Liver (tissue), 9 donors: ENCODE data around the gene GBX2. TPM values are rescaled to one million over a fixed set of nuclear protein-coding genes. Genes with fewer than 3 reads are reported as not detected.

Experiments
- DNase-seq: peaks from one replicate; pipeline ENCODE4 v3.0.0-alpha.2; 2017; ENCODE audit warnings: low spot score
- H3K27ac ChIP-seq, 2 donors: one replicate each; pipeline ENCODE4 v1.7.0; 2013; ENCODE audit warnings: inconsistent platforms in 2 of 2, low read length in 2 of 2, control low read depth in 1 of 2, low read depth in 1 of 2, mild to moderate bottlenecking in 1 of 2
- H3K27me3 ChIP-seq, 4 donors: one replicate each; pipeline versions ENCODE4 v1.6.1 to v1.7.0; 2013; ENCODE audit warnings: low read length in 3 of 4, inconsistent platforms in 1 of 4, mild to moderate bottlenecking in 1 of 4, moderate library complexity in 1 of 4; ENCODE audit not compliant: control insufficient read depth in 4 of 4, insufficient read depth in 4 of 4
- H3K36me3 ChIP-seq, 4 donors: one replicate each; pipeline versions ENCODE4 v1.6.1 to v1.7.0; 2013; ENCODE audit warnings: low read length in 3 of 4, mild to moderate bottlenecking in 3 of 4, low read depth in 1 of 4, moderate library complexity in 1 of 4; ENCODE audit not compliant: control insufficient read depth in 4 of 4, insufficient read depth in 3 of 4
- H3K4me1 ChIP-seq, 4 donors: one replicate each; pipeline versions ENCODE4 v1.6.1 to v1.7.0; 2013; ENCODE audit warnings: low read length in 3 of 4, mild to moderate bottlenecking in 3 of 4, moderate library complexity in 1 of 4; ENCODE audit not compliant: control insufficient read depth in 4 of 4, insufficient read depth in 4 of 4
- H3K4me3 ChIP-seq, 3 donors: one replicate each; pipeline versions ENCODE4 v1.6.1 to v1.7.0; 2013; ENCODE audit warnings: low read length in 3 of 3, control low read depth in 1 of 3, low read depth in 1 of 3, mild to moderate bottlenecking in 1 of 3
- H3K9ac ChIP-seq, 2 donors: one replicate each; pipeline ENCODE4 v1.7.0; 2013; ENCODE audit warnings: low read length in 2 of 2, mild to moderate bottlenecking in 2 of 2, moderate library complexity in 2 of 2, control low read depth in 1 of 2, low read depth in 1 of 2
- H3K9me3 ChIP-seq, 4 donors: one replicate each; pipeline versions ENCODE4 v1.6.1 to v1.7.0; 2013; ENCODE audit warnings: low read length in 3 of 4; ENCODE audit not compliant: control insufficient read depth in 4 of 4
- CTCF ChIP-seq: fragments of 150-350 bp; IDR thresholded peaks from 2 replicates; pipeline ENCODE4 v1.5.1; 2017; ENCODE audit warnings: improper control_type of control experiment, low read depth, low read length; ENCODE audit not compliant: missing input control
- EGR1 ChIP-seq, 2 donors: IDR thresholded peaks; 2 replicates each; pipeline ENCODE4 v1.6.1; 2016 to 2018; ENCODE audit warnings: antibody characterized with exemption in 2 of 2, low read depth in 2 of 2
- FOXA1 ChIP-seq: IDR thresholded peaks from 2 replicates; pipeline ENCODE4 v1.6.1; 2016; ENCODE audit warnings: antibody characterized with exemption
- FOXA2 ChIP-seq: IDR thresholded peaks from 2 replicates; pipeline ENCODE4 v1.6.1; 2016; ENCODE audit warnings: antibody characterized with exemption
- HNF4G ChIP-seq: IDR thresholded peaks from 2 replicates; pipeline ENCODE4 v1.6.1; 2016; ENCODE audit warnings: antibody characterized with exemption
- MAX ChIP-seq: IDR thresholded peaks from 2 replicates; pipeline ENCODE4 v1.6.1; 2016; ENCODE audit warnings: antibody characterized with exemption
- NR2F2 ChIP-seq: IDR thresholded peaks from 2 replicates; pipeline ENCODE4 v1.6.1; 2016; ENCODE audit warnings: antibody characterized with exemption
- RAD21 ChIP-seq, 2 donors: IDR thresholded peaks; 2 replicates each; pipeline ENCODE4 v1.6.1; 2016; ENCODE audit warnings: antibody characterized with exemption in 2 of 2, mild to moderate bottlenecking in 2 of 2
- REST ChIP-seq: IDR thresholded peaks from 2 replicates; pipeline ENCODE4 v1.6.1; 2016; ENCODE audit warnings: antibody characterized with exemption, mild to moderate bottlenecking
- RXRA ChIP-seq, 2 donors: IDR thresholded peaks; 2 replicates each; pipeline ENCODE4 v1.6.1; 2017 to 2018; ENCODE audit warnings: antibody characterized with exemption in 2 of 2, mild to moderate bottlenecking in 1 of 2
- SP1 ChIP-seq: IDR thresholded peaks from 2 replicates; pipeline ENCODE4 v1.6.1; 2018; ENCODE audit warnings: antibody characterized with exemption, mild to moderate bottlenecking
- YY1 ChIP-seq: IDR thresholded peaks from 2 replicates; pipeline ENCODE4 v1.6.1; 2016; ENCODE audit warnings: antibody characterized with exemption, mild to moderate bottlenecking
- ZBTB33 ChIP-seq: IDR thresholded peaks from 2 replicates; pipeline ENCODE4 v1.6.1; 2016; ENCODE audit warnings: antibody characterized with exemption
- WGBS: extraction: QIAGEN DNeasy Blood & Tissue Kit; methylation state at CpG from one replicate; pipeline ENCODE4 v1.1.7; 2013; 5-methylcytosine and 5-hydroxymethylcytosine counted together
- polyA plus RNA-seq, 2 donors: library from polyadenylated mRNA; stranded (reverse) in 1 of 2; unstranded in 1 of 2; fragments of 200-250 nt in 1 of 2; fragments of >200 nt in 1 of 2; fragmentation: Nextera tagmentation in 1 of 2; extraction: Ambion mirVana in 1 of 2; gene quantifications; one replicate each; pipeline versions ENCODE4 v1.2.1 to v1.2.3, GENCODE V29; 2013 to 2015
- total RNA-seq, 2 donors: library from RNA; depleted of rRNA; stranded (reverse); fragments of >200 nt; gene quantifications; one replicate each; pipeline ENCODE4 v1.2.3, GENCODE V29; 2014
- donor health status: healthy.
- donor health status: healthy.
- donor health status: healthy.
- donor health status: healthy.
- donor health status: healthy.

The GBX2 gene
- total and polyA plus RNA-seq, 4 donors = not detected

- no peak for TF ChIP-seq REST
- TF ChIP-seq FOXA1 = no peak
- TF ChIP-seq FOXA2 = no peak
- DNase-seq = no peak
- H3K4me3 ChIP-seq = no peak overlapping the region
- H3K36me3 ChIP-seq = peaks cover 0 to 9% (median 4%) of the 10 kb centered on the region in 4 donors
- H3K9ac ChIP-seq = no peak overlapping the region
- H3K27ac ChIP-seq = no peak overlapping the region
- 97% methylated on average over 19 of the region's 19 CpGs for WGBS
- H3K4me1 ChIP-seq = no peaks in the 10 kb centered on the region
- no peaks in the 10 kb centered on the region for H3K9me3 ChIP-seq
- H3K27me3 ChIP-seq = no peaks in the 10 kb centered on the region
Observed at GRCh38 chr2:236123716-236124115, 44.5 kb downstream of the GBX2 start.

GRCh38 chr2:236122236-236122635 lies 46.0 kb downstream of the GBX2 start:
- no peak for DNase-seq
- H3K36me3 ChIP-seq = peaks cover 0 to 9% (median 4%) of the 10 kb centered on the region in 4 donors
- no peak overlapping the region for H3K4me3 ChIP-seq
- no peaks in the 10 kb centered on the region for H3K27me3 ChIP-seq
- WGBS = 91% methylated on average over 3 of the region's 3 CpGs
- no peaks in the 10 kb centered on the region for H3K4me1 ChIP-seq
- TF ChIP-seq CTCF (no peak), FOXA2 (no peak), ZBTB33 (no peak), YY1 (no peak), RXRA (IDR thresholded peaks at IDR 0.05) (no peak), SP1 (no peak), EGR1 (IDR thresholded peaks at IDR 0.05; ENCODE audit: low read depth in 2 of 2) (no peak), RAD21 (IDR thresholded peaks at IDR 0.05) (no peak)
- H3K9me3 ChIP-seq = no peaks in the 10 kb centered on the region
- H3K9ac ChIP-seq = no peak overlapping the region
- H3K27ac ChIP-seq = no peak overlapping the region

GRCh38 chr2:236121546-236121945 lies 46.6 kb downstream of the GBX2 start:
- Histone ChIP-seq H3K36me3 (peaks cover 0 to 9% (median 4%) of the 10 kb centered on the region in 4 donors), H3K4me3 (no peak overlapping the region)
- no peak for DNase-seq

More at GRCh38 chr2:236121546-236121945, 46.6 kb downstream of the GBX2 start:
- 98% methylated on average over 7 of the region's 7 CpGs for WGBS
- no peaks in the 10 kb centered on the region for H3K4me1 ChIP-seq
- H3K27ac ChIP-seq = no peak overlapping the region
- H3K27me3 ChIP-seq = no peaks in the 10 kb centered on the region
- TF ChIP-seq RXRA (IDR thresholded peaks at IDR 0.05) = no peak
- TF ChIP-seq HNF4G = no peak
- TF ChIP-seq CTCF = no peak
- TF ChIP-seq MAX = no peak
- TF ChIP-seq NR2F2 = no peak
- no peak for TF ChIP-seq EGR1 (IDR thresholded peaks at IDR 0.05; ENCODE audit: low read depth in 2 of 2)
- no peak for TF ChIP-seq FOXA2
- no peak for TF ChIP-seq SP1
- no peaks in the 10 kb centered on the region for H3K9me3 ChIP-seq
- no peak overlapping the region for H3K9ac ChIP-seq
